ENCODE results near the gene RPA1.

GRCh38 chr17:1890758-1891450 is 61.1 kb downstream of the RPA1 start:
- TF ChIP-seq CTCF (IDR thresholded peaks at IDR 0.05; ENCODE audit: insufficient read depth, low read length, poor library complexity, severe bottlenecking) (no peak), EZH2phosphoT487 (conservative IDR thresholded peaks at IDR 0.05; ENCODE audit: low read length) (no peak)

Measured in SU-DHL-6 (cell line).